HG03571 (cell line): Measurements from ENCODE around the gene ZNF407.

Source experiments
- ATAC-seq: cut with Tn5 transposase; IDR thresholded peaks from one replicate; pipeline ENCODE4 v1.9.1; 2021; ENCODE audit not compliant: unreplicated experiment

The ZNF407 gene

DNA sequence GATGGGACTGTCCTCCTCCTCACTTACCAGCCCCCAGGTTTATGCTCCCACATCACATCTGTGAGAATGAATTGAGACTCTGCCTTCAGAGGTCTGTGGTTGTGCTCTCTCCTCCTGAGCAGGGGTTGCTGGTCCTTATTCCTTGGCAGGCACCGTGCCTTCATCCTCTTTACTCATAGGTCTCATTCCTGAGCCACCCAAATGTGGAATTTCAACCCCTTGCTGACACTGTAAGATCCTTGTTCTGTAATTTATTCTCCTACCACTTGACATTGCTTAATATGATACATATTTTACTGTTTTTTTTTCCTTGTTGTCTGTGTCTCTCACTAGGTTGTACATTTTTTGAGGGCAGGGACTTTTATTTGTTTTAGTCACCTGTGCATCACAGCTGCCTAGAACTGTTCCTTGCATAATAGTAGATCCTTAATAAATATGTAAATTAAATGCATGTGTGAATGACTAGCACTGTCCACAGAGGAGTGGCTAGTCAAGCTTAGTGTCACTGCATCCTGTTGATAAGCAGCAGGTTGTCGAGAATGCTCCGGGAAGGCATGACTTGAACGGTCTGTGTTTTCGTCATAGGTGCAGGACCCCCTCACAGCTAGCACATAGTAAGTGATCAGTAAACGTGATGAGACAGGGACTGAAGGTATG is 180.6 kb downstream of the ZNF407 start:
- ATAC-seq: no peak

GRCh38 chr18:74784752-74785151 is 187.1 kb downstream of the ZNF407 start:
- ATAC-seq: no peak

DNA sequence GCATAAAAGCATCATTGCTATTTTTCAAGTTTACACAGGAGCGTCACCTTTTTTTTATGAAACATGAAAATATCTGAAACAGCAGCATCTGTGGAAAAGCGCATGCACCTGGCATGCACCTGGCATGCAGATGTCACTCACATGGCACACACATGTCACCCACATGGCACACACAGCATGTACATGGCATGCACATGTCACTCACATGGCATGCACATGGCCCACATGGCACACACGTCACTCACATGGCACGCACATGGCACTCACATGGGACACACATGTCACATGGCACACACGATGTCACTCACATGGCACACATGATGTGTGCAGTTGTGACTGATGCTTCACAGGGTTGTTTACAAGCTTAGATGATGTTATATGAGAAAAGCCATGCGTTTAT is 188.0 kb downstream of the ZNF407 start:
- ATAC-seq: no peak

- ATAC-seq: no peak
Measured at GRCh38 chr18:74788657-74789056, 191.0 kb downstream of the ZNF407 start.

- ATAC-seq: no peak
Measured at GRCh38 chr18:74789078-74789477, 191.4 kb downstream of the ZNF407 start.

DNA sequence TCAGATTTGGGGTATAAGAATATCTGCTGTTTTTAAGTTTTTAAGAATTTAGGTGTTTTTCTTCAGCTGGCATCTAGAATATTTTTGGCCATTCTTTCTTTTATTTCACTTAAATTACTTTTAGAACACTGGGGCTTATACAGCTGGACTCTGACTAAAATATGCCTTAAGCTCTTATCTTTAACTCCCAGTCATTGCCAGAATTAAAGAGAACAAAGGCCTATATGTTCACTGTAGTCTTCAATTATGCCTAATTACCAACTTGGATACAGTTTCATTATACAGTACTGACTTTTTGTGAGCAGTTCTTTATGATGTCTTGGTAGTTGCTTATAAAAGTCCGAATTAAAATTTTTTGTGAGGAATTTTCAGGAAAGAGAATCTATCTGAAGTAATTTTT is 192.8 kb downstream of the ZNF407 start:
- ATAC-seq: no peak

DNA sequence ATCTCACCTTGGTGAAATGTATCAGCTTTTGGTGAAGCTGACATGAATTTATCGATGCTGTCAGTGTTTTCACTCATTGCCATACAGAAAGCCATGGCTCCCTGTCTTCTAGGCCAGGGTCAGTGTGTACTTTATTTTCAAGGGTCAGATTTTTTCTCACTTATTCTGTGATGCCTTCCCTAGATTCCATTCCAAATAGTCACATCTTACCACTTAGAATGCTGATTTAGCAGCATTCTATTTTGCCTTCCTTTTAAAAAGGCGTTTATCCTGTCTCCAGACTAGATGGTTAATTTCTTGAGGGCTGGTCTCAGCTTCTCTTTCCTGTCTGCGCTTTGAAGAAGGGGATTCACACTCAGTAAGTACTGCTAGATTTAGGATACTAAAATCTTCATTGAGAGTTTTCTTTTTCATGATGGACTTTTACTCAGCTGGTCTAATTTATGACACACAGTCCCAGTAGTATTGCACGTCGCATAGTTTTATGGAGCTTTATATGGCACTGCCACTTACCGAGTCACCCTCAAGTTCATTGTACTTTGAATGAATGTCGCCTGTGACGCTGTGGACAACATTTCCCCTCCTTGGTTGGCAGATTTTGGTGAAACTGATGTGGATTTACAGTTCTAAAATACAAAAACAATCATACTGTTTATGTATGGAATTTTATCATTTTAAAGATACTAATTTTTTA is 194.0 kb downstream of the ZNF407 start:
- ATAC-seq: no peak

GRCh38 chr18:74793746-74794145 is 196.1 kb downstream of the ZNF407 start:
- ATAC-seq: no peak

GRCh38 chr18:74795751-74796150 is 198.1 kb downstream of the ZNF407 start:
- no peak for ATAC-seq

- no peak for ATAC-seq
Measured at GRCh38 chr18:74796211-74796610, 198.5 kb downstream of the ZNF407 start.

- peak; percentile 90 for ATAC-seq
Measured at GRCh38 chr18:74796841-74797576, 199.3 kb downstream of the ZNF407 start.

- ATAC-seq: peak; percentile 13
Measured at GRCh38 chr18:74797577-74798151, 200.0 kb downstream of the ZNF407 start.

GRCh38 chr18:74799542-74799941 is 201.9 kb downstream of the ZNF407 start:
- ATAC-seq: no peak

- ATAC-seq: no peak
Measured at GRCh38 chr18:74800098-74800497, 202.4 kb downstream of the ZNF407 start.

GRCh38 chr18:74803117-74803516 is 205.4 kb downstream of the ZNF407 start:
- ATAC-seq: no peak

GRCh38 chr18:74803769-74804168 is 206.1 kb downstream of the ZNF407 start:
- no peak for ATAC-seq

DNA sequence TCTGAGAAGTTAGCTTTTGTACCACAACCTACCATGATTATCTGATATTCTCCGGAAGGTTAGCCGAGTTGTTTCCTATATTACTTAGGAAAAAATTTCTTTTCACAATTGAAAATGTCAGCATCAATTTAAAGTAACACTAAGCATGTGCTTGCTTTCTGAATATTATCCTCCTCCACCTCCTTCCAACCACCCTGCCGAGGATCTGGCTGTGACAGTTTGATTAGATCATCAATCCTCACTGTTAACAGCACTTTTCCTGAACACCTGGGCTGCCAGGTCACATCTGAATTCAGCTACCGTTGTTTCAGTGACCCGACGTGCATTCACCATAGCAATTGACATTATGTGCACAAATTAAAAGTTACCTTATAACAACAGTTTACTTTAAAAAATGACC is 207.0 kb downstream of the ZNF407 start:
- ATAC-seq: no peak

- ATAC-seq: no peak
Measured at GRCh38 chr18:74806073-74806472, 208.4 kb downstream of the ZNF407 start.

DNA sequence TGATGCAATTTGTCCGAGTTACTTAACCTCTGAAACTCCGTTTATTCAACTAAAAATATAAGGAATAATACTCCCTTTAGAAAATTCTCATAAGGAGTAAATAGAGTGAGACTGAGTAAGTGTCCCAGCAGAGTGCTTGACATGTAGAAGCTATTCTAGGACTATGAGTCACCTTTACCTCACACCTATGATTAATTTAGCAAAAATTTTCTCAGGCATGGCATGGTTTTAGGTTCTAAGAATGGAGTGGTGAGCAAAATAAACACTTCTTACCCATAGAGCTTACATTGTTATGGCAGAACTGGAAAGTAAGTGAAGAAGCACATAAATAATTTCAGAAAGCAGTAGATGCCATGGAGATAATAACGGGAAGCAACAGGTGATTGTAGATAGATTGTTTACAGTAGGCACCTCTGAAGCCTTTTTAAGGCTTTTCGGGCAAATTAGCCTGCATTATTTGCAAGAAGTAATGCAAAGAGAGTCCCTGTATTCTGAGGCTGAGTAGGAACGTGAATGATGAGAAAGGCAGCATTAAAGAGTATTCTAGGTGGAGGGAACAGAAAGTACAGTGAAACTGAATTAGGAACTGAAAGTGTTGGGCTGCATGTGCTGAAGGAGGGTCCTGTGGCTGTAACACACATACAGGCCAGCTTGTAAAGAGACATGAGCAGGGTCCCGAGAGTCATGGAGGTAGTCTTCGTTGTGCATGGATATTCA is 209.2 kb downstream of the ZNF407 start:
- peak; percentile 98 for ATAC-seq

DNA sequence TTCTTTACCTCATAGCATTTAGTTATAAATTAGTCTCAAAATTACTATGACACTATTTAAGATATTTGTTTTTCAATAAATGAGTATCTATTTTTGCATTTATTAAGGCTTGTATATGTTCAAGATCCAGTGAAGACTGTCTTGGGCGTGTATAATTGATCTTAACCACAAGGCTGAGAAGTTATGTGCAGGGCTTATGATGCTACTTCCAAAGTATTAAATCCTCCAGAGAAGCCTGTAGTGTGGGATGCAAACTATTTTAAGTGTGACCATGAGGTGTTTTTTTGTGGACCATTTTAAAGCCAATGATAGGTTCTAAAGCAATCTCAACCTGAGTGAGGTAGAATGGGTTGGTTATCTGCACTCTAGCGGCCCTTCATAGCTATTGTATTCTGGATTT is 219.9 kb downstream of the ZNF407 start:
- no peak for ATAC-seq

GRCh38 chr18:74818516-74819175 is 221.0 kb downstream of the ZNF407 start:
- no peak for ATAC-seq
